CD4-positive, alpha-beta T cell treated with Interleukin-6 at 100 ng/mL for 8 hours (primary cell): ENCODE data around the gene SORT1.
"Not testable (repeated sequence)": the region's sequence is repeated elsewhere in the genome, so short reads cannot be mapped to it uniquely, and the experiment has no call there.

Experiments
- DNase-seq: peaks from one replicate; pipeline ENCODE4 v3.0.0-alpha.2; 2020; ENCODE audit warnings: mixed read lengths, low spot score

SORT1 gene

DNA sequence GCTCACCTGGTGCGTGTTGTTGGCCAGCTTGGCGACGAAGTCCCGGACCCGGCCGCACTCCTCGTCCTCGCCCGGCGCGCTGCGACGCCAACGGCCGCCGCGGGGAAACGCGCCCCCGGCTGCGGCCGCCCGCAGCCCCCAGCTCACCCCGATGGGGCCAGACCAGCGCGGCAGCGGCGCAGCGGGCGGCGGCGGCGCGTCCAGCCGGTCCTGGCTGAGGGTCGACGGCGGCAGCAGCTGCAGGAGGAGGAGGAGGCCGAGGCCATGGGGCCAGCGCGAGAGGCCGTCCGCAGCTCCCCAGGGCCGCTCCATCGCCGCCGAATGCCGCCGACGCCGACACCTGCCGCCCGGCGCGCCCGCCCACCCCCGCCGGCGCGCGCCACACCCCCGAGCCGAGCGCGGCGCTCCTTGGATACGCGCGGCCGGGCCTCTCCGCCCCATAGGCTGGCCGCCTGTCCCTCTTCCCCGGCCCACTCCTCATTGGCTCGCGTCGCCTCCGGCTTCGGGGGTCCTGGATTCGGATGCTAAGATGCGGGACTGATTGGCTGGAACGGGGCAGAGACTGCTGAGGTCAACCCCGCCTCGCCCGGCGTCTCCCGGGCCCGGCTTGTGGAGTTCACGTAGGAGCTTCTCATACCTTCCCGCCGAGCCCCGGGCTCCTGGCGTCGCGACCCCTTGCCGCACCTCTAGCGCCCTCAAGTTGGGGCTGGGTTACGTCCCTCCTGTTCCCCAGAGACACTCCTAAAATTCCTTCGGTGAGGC, at the start of gene SORT1:
Gene SORT1 (minus strand): TSS at position 338 of the 762 bp plus-strand sequence. CDS start 26 bp downstream, at position 312.
- DNase-seq, result peak; percentile 18

GRCh38 chr1:109445949-109446695, 48.4 kb upstream of the SORT1 start:
- DNase-seq, result not testable (repeated sequence)

DNA sequence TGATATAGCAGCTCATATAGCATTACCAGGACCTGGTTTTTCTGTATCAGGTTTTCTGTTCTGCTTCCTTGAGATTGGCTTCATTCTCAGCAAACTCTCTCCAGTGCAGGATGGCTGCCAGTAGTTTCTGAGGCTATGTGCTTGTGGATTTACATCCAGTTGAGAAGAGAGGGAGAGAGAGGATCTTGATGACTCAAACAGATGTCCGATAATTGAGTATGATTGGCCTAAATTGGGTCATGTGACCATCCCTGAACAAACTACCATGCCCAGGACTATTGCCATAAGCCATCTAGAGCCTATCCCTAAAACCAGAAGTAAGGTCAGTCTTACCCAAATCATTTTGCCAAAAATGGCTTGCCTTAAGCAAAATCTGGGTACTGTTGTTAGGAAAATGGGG, 46.6 kb upstream of the SORT1 start:
- no peak for DNase-seq

- DNase-seq, result no peak
Measured at GRCh38 chr1:109443476-109443875, 45.8 kb upstream of the SORT1 start.

DNA sequence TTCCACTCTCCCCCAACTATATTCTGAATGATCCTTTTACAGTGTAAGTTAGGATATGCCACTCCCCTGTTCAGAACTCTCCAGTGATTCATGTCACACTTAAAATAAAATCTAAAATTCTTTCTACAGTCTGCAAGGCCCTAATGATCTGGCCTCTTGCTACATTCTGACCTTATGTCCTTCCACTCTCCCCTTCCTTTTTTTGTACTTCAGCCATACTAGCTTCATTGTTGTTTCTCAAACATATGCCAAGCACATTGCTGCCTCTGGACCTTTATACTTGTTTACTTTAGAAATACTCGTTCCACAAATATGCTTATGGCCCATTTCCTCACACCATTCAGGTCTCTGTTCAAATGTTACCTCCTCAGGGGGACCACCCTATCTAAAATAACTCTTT, 43.4 kb upstream of the SORT1 start:
- no peak for DNase-seq

DNA sequence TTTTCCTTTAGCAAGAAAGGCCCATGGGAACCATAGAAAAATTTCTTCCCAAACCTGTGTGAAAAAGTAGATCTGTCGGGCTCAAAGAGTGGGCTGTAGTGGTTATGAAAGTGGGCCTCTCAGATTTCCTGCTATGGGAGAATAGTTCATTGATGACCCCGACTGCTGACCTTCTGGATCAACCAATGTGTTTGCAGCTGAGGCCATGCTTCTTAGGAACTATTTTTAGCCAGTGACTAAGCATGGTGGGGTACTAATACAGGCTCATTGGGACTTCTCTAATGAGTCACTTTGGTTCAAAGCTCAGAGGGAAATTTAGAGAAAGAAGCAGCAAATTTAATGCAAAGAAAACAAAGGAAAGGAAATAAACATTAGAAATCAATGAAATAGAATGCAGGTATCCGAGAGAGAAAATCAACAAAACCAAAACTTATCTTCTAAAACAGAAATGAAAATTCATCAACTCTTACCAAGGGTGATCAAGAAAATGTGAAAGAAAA, 41.1 kb upstream of the SORT1 start:
- DNase-seq, result no peak

DNA sequence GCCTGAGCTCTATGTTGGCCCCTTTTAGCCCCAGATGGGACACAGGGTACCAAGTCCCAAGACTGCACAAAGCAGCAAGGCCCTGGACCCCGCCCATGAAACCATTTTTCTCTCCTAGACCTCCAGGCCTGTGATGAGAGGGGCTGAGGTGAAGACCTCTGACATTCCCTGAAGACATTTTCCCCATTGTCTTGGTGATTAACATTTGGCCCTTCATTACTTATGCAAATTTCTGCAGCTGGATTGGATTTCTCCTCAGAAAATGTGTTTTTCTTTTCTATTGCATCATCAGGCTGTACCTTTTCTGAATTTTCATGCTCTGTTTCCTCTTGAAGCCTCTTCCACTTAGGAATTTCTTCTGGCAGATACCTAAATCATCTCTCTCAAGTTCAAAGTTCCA, 36.8 kb upstream of the SORT1 start:
- no peak for DNase-seq

- DNase-seq, result no peak
Measured at GRCh38 chr1:109433322-109433721, 35.6 kb upstream of the SORT1 start.

DNA sequence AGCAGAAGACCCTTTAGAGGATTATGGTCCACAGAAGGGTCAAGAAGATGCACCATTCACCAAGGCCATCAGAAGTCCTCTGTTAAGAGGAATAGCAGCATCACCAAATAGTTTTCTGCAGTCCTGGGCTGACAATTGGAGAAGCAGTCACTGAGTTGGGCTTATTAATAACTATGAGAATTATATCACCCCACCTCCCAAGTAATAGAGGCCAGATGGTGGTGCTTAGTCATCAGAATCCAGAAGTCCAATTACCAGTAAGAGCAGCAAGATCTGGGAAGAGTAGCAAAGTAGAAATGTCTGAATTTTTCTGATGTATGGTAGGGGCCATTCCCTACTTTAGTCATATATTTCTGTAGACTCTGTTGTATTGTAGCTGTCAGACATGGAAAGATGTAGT, 34.6 kb upstream of the SORT1 start:
- no peak for DNase-seq

DNA sequence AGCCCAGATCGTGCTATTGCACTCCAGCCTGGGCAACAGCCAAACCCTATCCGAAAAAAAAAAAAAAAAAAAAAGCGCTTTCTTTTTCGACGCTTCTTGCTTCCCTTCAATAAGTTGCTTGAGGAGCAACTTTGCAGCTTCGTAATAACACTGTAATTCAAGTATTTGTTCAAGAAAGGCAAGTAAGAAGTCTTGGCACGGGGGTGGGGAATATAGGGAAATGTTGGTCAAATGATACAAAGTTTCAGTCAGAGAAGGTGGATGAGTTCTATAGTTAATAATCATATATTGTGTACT, 29.4 kb upstream of the SORT1 start:
- no peak for DNase-seq

DNA sequence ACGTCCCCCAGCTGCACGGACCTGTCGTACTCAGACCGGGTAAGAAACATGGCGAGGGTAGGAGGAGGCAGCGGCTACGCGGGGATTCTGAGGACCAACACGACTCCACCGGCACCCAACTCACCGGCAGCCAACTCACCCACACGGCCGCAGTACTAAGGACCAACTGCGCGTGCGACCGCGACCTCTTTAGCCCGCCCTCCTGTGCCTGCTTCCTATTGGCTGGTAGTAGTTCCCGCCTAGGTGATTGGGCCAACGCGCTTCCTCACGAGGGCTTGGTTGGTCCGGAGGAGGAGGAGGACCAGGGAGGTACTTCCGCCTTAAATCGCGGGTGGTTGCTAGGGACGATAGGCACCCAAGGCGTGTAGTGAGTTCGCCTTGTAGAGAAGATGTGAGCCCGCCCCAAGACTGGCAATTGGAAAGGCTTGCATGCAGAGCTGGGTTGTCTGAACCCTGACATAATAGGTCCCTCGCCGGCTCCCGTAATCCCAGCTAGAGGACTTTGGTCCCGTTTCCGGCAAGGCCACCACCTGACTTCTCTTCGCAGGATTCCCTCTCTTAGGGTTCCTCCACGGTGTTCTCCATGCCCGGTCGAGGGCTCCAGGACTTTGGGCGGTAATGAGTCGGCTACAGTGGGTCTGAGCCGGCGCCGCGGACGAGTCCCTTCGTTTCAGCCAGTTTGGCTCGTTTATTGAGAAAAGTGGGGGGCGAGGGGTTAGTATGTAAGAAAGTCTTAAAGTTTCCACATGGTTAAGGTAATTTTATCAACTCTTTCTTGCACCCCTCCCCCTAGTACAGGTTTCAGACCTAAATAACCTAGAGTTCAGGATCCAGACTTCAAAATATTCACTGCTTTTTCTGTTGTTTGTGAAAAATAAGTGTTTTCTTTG, 28.8 kb upstream of the SORT1 start, which contains the start of gene PSMA5:
Gene PSMA5 (minus strand): TSS at position 168 of the 890 bp plus-strand sequence. CDS start 118 bp downstream, at position 50.
- peak; percentile 97 for DNase-seq

GRCh38 chr1:109425391-109426280, 27.9 kb upstream of the SORT1 start:
- peak; percentile 52 for DNase-seq

- no peak for DNase-seq
Measured at GRCh38 chr1:109423498-109423897, 25.8 kb upstream of the SORT1 start.

DNA sequence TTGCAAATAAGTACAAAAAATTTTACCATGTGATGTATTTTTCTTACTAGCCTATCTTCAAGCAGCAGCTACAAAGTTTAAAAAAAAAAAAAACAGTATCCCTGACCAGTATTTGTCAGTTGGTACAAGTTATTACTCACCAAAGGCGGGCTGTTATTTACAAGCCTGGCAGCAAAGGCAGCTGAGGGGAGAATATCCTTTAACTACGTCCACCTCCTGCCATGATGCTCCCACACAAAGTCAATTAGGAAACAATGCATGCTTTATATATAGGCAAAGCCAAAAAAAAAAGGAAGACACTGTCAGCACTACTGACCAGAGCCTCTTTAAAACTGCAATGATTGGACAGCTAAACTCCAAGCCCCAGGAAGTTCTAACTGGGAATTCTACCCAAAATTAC, 14.8 kb upstream of the SORT1 start:
- DNase-seq, result no peak

GRCh38 chr1:109404838-109405237, 7.1 kb upstream of the SORT1 start:
- no peak for DNase-seq

DNA sequence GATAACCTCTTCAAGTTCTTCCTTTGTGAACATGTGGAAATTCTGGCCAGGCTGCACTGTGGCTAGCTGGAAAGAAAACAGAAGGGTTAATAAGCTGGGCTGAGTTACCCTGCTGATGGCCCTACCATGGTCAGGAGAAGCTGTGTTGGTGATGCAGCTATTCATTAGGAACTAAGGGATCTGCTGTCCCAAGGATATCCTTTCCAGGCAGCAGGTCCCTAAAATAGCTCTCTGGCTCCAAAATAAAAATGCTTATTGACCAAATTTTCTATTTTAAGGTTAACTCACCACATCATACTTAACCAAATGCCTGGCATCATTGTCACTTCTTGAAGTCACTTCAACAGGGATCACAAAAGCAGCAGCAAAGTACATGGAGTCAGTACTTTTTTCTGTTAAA, 4.3 kb upstream of the SORT1 start:
- no peak for DNase-seq

DNA sequence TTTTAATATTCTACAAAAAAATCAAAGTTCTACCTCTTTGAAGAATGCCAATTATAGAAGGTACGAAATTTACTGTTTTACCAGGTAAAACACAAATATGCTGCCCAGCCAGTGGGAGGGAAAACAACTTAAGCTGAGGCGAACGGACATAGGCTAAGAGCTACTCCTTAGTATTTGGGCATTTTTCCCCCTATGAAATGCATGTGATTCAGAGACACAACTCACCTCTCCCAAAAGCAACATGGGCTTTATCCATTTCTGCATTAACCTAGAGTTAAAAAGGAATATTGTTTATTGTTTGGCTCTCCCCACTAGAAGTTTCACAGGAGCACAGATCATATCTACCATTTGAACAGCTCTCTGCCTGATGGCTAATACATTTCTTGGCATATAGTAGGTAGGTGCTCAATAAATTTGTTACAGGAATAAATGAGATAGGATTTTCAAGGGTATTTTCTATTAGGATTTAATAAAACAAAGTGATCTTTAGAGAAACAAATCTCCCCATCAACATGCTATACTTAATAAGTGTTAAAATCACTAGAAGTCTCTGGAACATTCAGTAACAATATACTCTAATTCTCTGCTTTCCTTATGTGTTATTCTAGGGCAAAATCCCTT, 2.4 kb upstream of the SORT1 start:
- no peak for DNase-seq

DNA sequence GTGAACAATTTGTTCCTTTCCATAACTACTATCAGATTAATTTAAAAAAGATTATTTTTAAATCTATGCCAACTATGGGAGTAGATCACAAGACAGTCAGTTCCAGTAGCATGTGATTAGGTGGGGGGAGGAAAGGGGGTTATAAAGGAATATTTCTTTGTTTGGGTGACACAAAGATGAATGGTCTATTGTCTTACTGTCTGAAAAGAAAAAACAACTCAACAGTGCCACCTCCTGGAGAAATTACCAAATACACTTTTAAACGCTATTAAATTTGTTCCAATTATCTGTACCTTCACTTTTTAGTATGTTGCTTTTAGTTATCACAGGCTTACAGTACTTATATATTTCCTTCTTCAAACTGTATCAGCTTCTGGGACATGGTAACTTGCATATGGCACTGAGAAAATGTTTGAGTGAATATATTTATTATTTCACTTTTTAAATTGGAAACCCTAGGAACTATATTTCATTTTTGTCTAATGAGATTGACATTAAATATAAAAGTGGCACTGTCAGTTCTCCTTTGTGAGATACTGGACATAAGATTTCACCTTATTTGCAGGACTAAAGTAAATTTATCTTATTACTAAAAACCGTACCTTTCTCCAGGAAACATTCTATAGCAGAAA, 1.7 kb upstream of the SORT1 start:
- peak; percentile 48 for DNase-seq

DNA sequence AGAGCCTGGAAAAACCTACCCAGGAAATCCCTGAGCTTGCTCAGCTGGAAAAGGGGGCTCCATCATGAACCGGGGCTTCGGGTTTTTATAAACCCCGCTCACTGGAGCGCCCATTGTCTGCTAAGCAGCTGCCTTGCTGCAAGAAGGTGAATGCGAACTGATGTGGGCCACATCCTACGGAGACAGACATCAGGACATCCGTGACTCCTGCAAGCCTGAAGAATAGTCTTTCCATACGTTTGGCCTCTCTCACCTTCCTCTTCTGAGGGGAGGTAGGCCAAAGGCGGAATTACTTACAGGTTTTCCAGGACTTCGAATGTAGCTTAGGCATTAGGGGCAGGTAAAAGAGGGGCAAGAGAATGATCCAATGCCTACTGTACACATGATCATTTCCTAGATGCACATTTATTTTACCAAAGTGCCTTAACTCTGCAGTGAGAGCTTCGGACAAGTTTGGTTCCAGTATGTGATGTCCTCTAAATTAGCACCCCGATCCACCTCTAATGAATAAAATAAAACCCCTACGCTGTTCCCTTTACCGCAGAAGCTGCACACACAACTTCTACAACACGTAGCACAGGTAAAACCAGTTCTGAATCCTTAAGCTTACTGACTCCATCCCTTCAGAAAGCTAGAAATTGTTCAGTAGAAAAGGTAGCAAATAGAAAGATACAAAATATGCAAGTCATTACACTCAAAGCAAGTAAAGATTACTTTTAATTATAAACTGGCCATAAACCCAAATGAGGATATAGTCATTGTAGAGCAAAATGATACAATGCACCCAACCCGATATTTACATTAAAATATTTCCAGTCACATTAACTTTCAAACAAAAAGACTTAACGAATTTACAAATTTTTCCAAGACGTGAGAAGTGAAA, 866 bp upstream of the SORT1 start:
- DNase-seq, result no peak
